ENCODE results near the gene SRSF6. TPM values are rescaled to one million over a fixed set of nuclear protein-coding genes. Genes with fewer than 3 reads are reported as not detected.
"Not testable (repeated sequence)": the region's sequence is repeated elsewhere in the genome, so short reads cannot be mapped to it uniquely, and the experiment has no call there.

SRSF6 gene
- total RNA-seq, 2 donors from 2014 or later = 257 to 285 TPM

DNA sequence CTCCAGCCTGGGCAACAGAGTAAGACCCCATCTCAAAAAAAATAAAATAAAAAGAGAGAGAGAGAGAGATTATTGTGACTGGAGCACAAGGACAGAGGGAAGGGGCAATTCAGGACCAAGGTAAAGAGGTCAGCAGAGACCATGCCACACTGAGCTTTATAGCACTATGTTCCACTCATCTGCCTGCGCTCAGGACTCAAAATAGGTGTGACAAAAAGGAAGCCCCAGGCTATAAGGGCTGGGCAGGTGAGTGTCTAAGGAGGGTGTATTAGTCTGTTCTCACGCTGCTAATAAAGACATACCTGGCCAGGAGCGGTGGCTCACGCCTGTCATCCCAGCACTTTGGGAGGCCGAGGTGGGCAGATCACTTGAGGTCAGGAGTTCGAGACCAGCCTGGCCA is 23.1 kb upstream of the SRSF6 start:
- no peak overlapping the region for H3K27ac Mint-ChIP-seq
- ATAC-seq (no peak), DNase-seq (no peak)
- no peaks in the 10 kb centered on the region for H3K9me3 ChIP-seq (ENCODE audit: control insufficient read depth, low read length, poor library complexity, severe bottlenecking)
- peaks cover 55% of the 10 kb centered on the region for H3K27me3 Mint-ChIP-seq
- no peak overlapping the region for H3K4me3 Mint-ChIP-seq
- H3K36me3 Mint-ChIP-seq (ENCODE audit: low read depth) = peaks cover 3% of the 10 kb centered on the region
- H3K4me1 Mint-ChIP-seq = peaks cover 2% of the 10 kb centered on the region

DNA sequence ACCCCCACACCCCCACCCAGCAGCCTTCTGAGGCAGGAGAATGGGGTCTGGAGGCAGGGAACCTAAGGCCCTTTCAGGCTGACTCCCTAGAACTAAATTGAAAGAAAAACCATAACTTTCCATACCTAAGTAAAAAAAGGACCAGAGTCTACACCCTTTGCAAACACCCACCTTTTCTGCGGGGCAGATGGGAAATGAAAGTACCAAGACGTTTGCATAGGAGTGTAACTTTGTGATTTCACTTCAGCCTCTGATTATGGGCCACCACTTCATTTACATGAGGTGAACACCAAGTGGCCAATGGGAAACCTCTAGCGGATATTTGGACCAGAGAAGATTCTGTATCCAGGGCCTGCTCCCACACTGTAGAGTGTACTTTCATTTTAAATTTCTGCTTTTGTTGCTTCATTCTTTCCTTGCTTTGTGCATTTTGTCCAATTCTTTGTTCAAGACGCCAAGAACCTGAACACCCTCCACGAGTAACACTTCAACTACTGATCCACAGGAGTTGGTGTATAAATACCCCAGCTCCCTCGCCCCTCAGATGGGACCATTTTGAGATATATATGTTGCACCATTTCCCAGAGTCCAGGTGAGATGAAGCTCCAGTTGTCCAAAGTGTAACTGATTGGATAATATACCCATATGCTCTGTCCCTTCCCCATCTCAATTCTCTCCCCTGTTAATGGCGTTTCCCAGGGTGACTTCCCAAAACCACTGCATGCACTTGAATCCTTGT is 18.9 kb upstream of the SRSF6 start:
- no peak overlapping the region for H3K27ac Mint-ChIP-seq
- peaks cover 2% of the 10 kb centered on the region for H3K4me1 Mint-ChIP-seq
- no peak overlapping the region for H3K4me3 Mint-ChIP-seq
- H3K36me3 Mint-ChIP-seq (ENCODE audit: low read depth) = peaks cover 3% of the 10 kb centered on the region
- H3K27me3 Mint-ChIP-seq = peaks cover 34% of the 10 kb centered on the region
- no peaks in the 10 kb centered on the region for H3K9me3 ChIP-seq (ENCODE audit: control insufficient read depth, low read length, poor library complexity, severe bottlenecking)
- ATAC-seq (no peak), DNase-seq (no peak)

DNA sequence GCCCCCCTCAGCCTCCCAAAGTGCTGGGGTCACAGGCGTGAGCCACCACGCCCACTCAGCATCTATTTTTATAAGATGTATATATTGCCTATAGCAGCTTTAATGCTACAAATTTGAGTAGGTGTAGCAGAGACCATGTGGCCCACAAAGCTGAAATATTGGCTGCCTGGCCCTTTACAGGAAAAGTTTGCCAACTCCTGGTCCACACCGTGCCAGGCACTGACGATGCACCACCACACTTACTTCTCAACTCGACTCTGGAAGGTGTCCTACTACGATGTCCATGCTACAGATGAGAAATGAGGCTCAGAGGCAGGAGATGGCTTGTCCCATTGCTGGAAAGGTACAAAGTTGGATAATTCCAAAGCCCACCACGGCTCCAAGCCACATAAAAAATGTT is 17.2 kb upstream of the SRSF6 start:
- H3K4me1 Mint-ChIP-seq = peaks cover 2% of the 10 kb centered on the region
- no peaks in the 10 kb centered on the region for H3K36me3 Mint-ChIP-seq (ENCODE audit: low read depth)
- peaks cover 24% of the 10 kb centered on the region for H3K27me3 Mint-ChIP-seq
- ATAC-seq = no peak
- no peak overlapping the region for H3K27ac Mint-ChIP-seq
- H3K9me3 ChIP-seq (ENCODE audit: control insufficient read depth, low read length, poor library complexity, severe bottlenecking) = no peaks in the 10 kb centered on the region
- no peak for DNase-seq
- no peak overlapping the region for H3K4me3 Mint-ChIP-seq

DNA sequence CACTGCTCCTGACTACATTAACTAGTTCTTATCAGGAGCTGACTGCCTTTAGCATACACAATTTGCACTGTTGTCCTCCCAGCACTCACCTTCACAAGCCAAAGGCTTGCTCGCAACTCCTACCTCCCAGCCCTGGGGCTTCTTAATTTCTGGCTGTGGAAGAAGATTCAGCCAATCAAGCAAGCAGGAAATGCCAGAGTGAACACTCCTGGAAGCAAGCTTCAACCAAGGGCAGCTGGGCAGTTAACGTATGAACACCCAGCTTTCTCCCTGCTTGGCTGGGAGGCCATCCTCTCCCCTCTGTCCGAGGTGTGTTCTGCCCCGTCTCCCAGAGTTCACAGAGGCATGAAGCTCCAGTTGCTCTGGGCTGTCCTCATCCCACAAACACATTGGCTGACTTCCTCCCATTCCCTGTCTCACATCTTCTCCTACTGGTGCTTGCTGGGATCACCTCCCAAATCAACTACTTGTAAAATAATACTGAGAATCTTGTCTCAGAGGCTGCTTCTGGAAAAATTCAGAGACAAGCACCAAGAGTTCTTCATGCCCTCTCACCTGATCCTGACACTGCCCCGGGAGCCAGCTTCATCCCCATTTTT is 15.3 kb upstream of the SRSF6 start:
- Mint-ChIP-seq H3K27ac (no peak overlapping the region), H3K4me1 (peaks cover 2% of the 10 kb centered on the region), H3K4me3 (no peak overlapping the region), H3K36me3 (ENCODE audit: low read depth) (no peaks in the 10 kb centered on the region), H3K27me3 (peaks cover 20% of the 10 kb centered on the region)
- no peak for ATAC-seq
- H3K9me3 ChIP-seq (ENCODE audit: control insufficient read depth, low read length, poor library complexity, severe bottlenecking) = no peaks in the 10 kb centered on the region
- no peak for DNase-seq

- Mint-ChIP-seq H3K4me1 (peaks cover 6% of the 10 kb centered on the region), H3K27ac (no peak overlapping the region), H3K36me3 (ENCODE audit: low read depth) (no peaks in the 10 kb centered on the region), H3K27me3 (peaks cover 28% of the 10 kb centered on the region), H3K4me3 (no peak overlapping the region)
- ATAC-seq (no peak), DNase-seq (no peak)
- no peaks in the 10 kb centered on the region for H3K9me3 ChIP-seq (ENCODE audit: control insufficient read depth, low read length, poor library complexity, severe bottlenecking)
Measured at GRCh38 chr20:43444107-43444506, 13.6 kb upstream of the SRSF6 start.

GRCh38 chr20:43446361-43446879 is 11.3 kb upstream of the SRSF6 start:
- H3K27ac Mint-ChIP-seq = no peak overlapping the region
- H3K4me3 Mint-ChIP-seq = no peak overlapping the region
- DNase-seq (no peak), ATAC-seq (no peak)
- no peaks in the 10 kb centered on the region for H3K36me3 Mint-ChIP-seq (ENCODE audit: low read depth)
- peaks cover 26% of the 10 kb centered on the region for H3K27me3 Mint-ChIP-seq
- H3K9me3 ChIP-seq (ENCODE audit: control insufficient read depth, low read length, poor library complexity, severe bottlenecking) = no peaks in the 10 kb centered on the region
- H3K4me1 Mint-ChIP-seq = peaks cover 6% of the 10 kb centered on the region

DNA sequence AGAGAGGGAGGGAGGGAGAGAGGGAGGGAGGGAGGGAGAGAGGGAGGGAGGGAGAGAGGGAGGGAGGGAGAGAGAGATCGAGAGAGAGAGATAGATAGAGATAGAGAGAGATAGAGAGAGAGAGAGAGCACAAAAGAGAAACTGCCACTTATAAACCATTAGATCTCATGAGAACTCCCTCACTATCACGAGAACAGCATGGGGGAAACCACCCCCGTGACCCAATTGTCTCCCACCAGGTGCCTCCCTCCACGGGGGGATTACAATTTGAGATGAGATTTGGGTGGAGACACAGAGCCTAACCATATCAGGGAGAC is 9.3 kb upstream of the SRSF6 start:
- H3K4me1 Mint-ChIP-seq; DNase-seq; H3K9me3 ChIP-seq (ENCODE audit: control insufficient read depth, low read length, poor library complexity, severe bottlenecking); H3K27ac Mint-ChIP-seq; H3K4me3 Mint-ChIP-seq; H3K36me3 Mint-ChIP-seq (ENCODE audit: low read depth); ATAC-seq: not testable (repeated sequence)
- peaks cover 31% of the 10 kb centered on the region for H3K27me3 Mint-ChIP-seq

DNA sequence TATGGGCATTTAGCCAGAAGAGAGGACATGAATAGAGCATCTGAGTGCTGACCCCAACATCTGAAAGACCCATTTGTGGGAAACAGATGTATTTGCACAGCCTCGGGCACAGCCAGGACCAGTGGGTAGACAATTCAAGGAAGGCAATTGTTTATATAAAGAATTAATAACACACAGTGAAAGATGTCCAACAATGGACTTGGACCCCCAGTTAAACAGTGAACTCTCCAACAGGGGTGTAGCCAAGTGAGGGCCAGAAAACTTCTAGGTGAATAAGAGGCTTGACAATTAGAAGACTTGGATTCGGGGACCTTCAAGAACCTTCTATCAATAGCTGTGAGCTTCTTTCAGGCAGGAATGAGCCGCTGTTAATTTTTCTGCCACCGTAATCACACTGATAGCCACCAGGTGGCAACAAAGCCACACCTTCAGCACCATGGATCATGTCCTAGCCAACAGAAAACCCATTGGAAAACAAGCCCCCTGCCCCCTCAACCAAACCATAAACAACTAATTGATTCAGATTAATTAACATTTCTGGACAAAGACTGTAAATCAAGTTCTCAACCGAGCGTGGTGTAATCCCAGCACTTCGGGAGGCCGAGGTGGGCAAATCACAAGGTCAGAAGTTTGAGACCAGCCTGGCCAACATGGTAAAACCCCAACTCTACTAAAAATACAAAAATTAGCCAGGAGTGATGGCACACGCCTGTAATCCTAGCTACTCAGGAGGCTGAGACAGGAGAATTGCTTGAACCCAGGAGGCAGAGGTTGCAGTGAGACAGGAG is 8.8 kb upstream of the SRSF6 start:
- peak in 2 of 3 donors; percentile 11 to 14 for DNase-seq
- peaks cover 36% of the 10 kb centered on the region for H3K27me3 Mint-ChIP-seq
- no peaks in the 10 kb centered on the region for H3K9me3 ChIP-seq (ENCODE audit: control insufficient read depth, low read length, poor library complexity, severe bottlenecking)
- H3K27ac Mint-ChIP-seq = no peak overlapping the region
- H3K36me3 Mint-ChIP-seq (ENCODE audit: low read depth) = no peaks in the 10 kb centered on the region
- no peak overlapping the region for H3K4me3 Mint-ChIP-seq
- H3K4me1 Mint-ChIP-seq = peaks cover 6% of the 10 kb centered on the region
- peak; percentile 70 for ATAC-seq

DNA sequence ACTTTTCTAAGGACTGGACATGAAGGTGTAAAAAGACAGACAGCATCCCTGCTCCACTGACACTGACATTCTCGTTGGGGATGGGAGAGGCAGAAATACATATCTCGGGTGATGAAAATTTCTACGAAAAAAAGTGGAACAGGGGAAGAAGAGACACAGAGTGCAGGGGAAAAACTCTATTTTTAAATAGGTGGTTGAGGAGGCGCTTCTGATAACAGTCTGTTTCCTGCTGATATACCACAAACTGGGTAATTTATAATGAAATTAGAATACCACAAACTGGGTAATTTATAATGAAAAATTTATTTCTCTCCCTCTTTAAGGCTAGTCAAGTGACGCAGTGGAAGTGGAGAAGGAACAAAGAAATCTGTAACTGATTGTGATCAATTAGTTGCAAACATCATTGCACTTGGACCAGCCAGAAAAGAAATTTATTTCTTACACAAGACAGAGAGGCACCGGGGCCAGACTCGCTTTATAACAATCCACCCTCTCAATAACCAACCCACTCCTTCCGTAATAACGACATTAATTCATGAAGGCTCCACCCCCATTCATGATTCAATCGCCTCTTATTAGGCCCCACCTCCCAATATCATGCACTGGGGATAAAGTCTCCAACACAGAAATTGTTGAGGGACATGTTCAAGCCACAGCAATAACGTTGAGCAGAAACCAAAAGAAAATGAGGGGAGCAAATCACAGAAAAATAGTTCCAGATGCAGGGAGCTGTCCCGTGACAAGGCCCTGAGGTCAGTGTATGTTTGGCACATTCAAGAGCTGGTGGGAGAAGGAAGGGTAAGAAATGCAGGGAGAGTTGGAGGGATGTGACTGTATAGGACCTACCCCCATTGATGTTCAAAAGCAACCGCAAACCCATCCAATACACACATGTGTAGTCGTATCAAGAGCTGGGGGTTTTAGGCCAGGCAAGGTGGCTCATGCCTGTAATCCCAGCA is 6.6 kb upstream of the SRSF6 start:
- H3K9me3 ChIP-seq (ENCODE audit: control insufficient read depth, low read length, poor library complexity, severe bottlenecking) = no peaks in the 10 kb centered on the region
- peaks cover 6% of the 10 kb centered on the region for H3K4me1 Mint-ChIP-seq
- ATAC-seq (no peak), DNase-seq (no peak)
- H3K27me3 Mint-ChIP-seq = peaks cover 40% of the 10 kb centered on the region
- no peak overlapping the region for H3K4me3 Mint-ChIP-seq
- H3K36me3 Mint-ChIP-seq (ENCODE audit: low read depth) = no peaks in the 10 kb centered on the region
- no peak overlapping the region for H3K27ac Mint-ChIP-seq

- no peaks in the 10 kb centered on the region for H3K9me3 ChIP-seq (ENCODE audit: control insufficient read depth, low read length, poor library complexity, severe bottlenecking)
- Mint-ChIP-seq H3K4me1 (peaks cover 11% of the 10 kb centered on the region), H3K36me3 (ENCODE audit: low read depth) (no peaks in the 10 kb centered on the region), H3K4me3 (no peak overlapping the region), H3K27me3 (peaks cover 37% of the 10 kb centered on the region), H3K27ac (no peak overlapping the region)
- ATAC-seq = no peak
- DNase-seq = no peak
Measured at GRCh38 chr20:43452404-43453126, 5.1 kb upstream of the SRSF6 start.

- Mint-ChIP-seq H3K27me3 (peaks cover 19% of the 10 kb centered on the region), H3K4me1 (peaks cover 19% of the 10 kb centered on the region), H3K4me3 (peak overlapping the region; percentile 90), H3K27ac (peak overlapping the region; percentile 96)
- DNase-seq; ATAC-seq; H3K36me3 Mint-ChIP-seq (ENCODE audit: low read depth); H3K9me3 ChIP-seq (ENCODE audit: control insufficient read depth, low read length, poor library complexity, severe bottlenecking): not testable (repeated sequence)
Measured at GRCh38 chr20:43456252-43456651, 1.4 kb upstream of the SRSF6 start.
